Activated gamma-delta T cell treated with anti-CD3 and anti-CD28 coated beads, Interleukin-2, amount 50 U/mL, for 16 hours (primary cell): ENCODE measurements around the gene KCNIP4.
"Not testable (repeated sequence)": the region's sequence is repeated elsewhere in the genome, so short reads cannot be mapped to it uniquely, and the experiment has no call there.

Source experiments
- DNase-seq: peaks from one replicate; pipeline ENCODE4 v3.0.0-alpha.2; 2020; ENCODE audit warnings: low read depth

KCNIP4 gene

GRCh38 chr4:20746000-20746399, 1202.6 kb downstream of the KCNIP4 start:
- not testable (repeated sequence) for DNase-seq

DNA sequence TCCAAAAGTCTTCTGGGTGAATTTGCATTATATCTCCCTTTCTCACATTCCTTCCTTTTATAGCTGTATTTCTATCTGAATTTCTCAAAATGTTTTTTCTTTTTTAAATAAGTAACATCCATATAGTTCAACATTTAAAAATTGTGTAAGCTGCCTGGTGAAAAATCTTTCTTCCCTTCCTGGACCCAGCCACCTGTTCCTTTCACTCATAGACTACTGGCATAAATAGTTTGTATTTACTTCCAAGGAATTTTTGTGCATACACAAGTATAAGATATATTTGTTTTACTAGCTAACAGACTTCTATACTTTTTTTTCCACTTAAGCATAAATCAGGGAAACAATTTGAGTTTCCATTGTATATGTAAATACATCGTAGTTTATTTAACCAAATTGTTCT, 1212.6 kb downstream of the KCNIP4 start:
- DNase-seq = no peak

DNA sequence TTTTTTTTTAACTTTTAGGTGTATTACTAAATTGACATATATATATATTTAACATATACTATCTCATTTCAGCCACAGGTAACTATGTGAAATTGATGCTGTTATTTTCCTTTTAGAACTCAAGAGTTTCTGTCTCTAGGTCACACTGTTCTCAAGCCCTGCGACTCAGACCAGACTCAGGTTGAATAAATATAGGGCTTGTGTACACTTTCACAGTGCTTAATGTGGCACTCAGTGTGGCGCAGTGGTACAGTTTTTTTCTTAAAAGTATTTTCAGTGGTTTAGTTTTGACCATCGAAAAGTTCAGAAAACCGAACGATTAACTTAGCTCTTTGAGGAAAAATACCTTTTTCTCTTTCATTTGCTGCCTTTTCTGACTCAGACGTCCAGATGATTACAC, 1223.7 kb downstream of the KCNIP4 start:
- DNase-seq = no peak

DNA sequence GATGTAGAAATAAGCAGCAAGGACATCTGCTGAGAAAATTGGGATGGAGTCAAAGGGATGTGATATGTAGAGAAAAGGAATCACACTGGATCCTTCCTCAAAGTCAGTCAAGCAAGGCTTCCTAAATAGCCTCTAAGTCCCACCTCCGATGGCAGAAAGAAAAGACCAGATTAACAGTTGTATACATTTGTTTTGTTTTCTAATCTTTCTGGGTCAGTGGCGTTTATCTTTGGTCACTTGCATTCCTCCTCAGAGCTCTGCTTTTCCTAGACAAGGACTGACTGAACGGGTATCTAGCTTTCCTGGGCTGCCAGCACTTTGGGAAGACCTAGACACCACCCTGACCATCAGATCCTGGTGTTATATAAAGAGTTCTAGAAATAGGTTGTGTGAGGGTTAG, 1225.1 kb downstream of the KCNIP4 start:
- DNase-seq = no peak

- DNase-seq = no peak
Measured at GRCh38 chr4:20723019-20723418, 1225.6 kb downstream of the KCNIP4 start.

DNA sequence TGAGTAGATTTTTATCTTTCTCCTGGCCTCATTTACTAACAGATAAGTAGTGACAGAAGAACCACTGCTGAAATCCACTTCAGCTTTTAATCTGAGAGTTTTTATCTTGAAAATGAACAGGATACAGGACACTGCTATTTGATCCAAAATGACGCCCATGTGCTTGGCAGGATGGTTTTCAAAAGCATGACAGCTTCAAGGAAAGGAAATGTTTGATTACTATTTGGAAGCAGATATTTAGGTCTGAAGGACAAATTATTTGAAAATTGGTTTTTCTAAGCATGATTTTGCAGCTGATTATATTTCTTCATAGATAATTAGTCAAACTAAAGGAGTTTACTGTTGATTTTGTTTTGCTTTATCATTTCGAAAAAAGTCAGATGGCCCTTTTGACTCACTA, 1237.2 kb downstream of the KCNIP4 start:
- DNase-seq = no peak

DNA sequence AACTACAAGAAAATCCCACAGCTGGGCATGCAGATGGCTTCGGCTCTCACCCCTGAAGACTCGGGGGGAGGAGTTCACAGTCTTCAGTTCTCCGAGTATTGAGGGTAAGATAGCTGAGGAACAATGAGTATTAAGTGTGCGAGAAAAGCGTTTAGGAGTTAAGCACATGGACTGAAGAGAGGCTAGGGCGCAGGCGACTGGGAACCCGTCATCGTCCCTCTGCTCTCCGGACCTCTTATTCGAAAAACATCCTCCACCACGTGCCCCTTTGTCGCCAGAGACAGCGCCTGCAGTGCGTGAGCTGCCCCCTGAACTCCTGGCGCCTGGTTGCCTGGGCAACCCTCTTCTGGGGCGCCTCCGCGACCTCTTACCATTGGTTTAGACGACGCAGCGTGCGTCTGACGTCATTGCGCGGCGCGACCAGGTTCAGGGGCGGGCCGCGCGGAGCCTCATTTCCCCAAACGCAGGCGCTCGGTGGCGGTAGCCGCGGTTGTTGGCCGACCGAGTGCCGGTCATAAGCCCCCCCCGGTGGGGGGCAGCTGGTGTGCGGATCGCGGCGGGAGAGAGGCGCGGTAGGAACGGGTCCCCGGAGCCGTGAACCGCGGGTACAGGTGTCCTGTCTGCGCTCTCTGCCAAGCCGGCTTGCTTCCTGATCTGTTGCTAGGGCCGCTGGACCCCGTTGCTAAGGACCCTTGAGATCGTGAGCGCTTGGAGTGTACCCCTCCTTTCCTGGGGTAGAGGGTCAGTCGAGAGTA, 1248.4 kb downstream of the KCNIP4 start, which contains the start of gene PACRGL:
Gene PACRGL, plus strand, starts transcription at position 452 of the 755 bp plus-strand sequence. CDS start 4,024 bp downstream, outside the sequence.
- DNase-seq = peak; percentile 91

DNA sequence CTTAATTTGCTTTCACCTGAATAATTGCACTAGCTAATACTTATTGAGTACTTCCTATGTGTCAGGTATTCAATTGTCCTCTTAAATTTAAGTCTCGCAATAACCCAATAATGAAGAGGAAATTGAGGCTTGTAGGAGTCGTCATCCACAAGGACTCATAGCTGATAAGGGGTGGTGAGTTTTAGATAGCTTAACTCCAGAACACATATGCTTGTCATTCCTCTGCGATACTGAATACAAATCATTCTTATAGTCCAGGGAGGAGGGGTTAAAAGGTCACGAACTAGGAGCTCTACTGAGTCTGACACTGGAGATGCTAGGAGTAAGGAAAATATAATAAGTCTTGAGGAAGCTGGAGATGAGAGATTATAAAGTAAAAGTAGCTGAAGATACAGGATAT, 1249.8 kb downstream of the KCNIP4 start:
- DNase-seq = no peak

- no peak for DNase-seq
Measured at GRCh38 chr4:20698382-20698781, 1250.2 kb downstream of the KCNIP4 start.

DNA sequence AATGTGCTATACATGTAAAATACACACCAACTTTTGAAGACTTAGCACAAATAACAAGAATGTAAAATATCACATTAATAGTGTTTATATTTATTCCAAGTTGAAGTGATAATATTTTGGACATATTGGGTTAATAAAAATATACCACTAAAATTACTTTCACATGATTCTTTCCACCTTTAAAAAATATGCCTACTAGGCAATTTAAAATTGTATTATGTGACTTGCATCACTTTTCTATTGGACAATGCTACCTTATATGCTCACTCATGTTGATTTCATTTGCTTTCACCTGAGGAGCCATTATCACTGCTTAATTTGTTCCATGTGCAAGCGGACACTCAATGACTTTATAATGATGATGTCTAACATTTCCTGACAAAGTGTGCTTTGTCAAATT, 1251.8 kb downstream of the KCNIP4 start:
- no peak for DNase-seq

GRCh38 chr4:20687864-20688263, 1260.7 kb downstream of the KCNIP4 start:
- DNase-seq = no peak

- DNase-seq = no peak
Measured at GRCh38 chr4:20684852-20685763, 1263.5 kb downstream of the KCNIP4 start.

DNA sequence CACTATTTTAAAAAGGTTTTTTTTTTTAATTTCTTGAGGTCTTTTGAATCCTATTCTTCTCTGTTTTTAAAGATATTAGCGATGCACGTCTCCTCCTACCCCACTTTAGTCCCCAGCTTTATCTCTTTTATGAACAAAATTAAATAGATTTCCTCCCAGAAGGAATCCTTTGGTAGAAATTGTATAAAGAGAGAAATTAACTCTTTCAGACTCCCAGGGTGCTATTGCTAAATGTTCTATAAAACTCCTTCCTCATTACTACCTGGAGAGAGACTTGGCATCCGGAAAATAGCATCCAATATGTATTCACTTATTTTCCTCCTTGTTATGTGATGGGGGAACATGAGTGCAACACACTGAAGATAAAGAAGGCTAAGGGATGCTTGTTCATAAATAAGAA, 1264.8 kb downstream of the KCNIP4 start:
- no peak for DNase-seq

GRCh38 chr4:20682853-20683252, 1265.7 kb downstream of the KCNIP4 start:
- no peak for DNase-seq

DNA sequence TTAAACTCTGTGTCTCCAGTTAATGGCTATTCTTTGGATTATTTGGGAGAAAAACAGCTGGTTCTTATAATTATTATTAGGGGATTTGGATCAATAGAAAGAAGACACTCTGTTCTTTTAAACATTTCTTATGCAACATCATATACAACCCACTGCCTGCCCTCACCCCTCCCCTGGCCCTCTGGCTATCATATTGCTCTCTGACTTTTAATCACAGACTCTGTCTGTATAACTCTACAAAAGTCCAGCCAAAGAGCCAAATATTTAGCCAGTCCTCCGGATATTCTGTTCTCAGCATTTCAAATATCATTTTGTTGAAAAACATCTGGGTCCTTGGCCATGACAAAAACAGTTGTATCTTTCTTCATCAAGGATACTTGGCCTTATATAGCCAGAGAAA, 1267.3 kb downstream of the KCNIP4 start:
- no peak for DNase-seq

- no peak for DNase-seq
Measured at GRCh38 chr4:20680736-20681135, 1267.8 kb downstream of the KCNIP4 start.

DNA sequence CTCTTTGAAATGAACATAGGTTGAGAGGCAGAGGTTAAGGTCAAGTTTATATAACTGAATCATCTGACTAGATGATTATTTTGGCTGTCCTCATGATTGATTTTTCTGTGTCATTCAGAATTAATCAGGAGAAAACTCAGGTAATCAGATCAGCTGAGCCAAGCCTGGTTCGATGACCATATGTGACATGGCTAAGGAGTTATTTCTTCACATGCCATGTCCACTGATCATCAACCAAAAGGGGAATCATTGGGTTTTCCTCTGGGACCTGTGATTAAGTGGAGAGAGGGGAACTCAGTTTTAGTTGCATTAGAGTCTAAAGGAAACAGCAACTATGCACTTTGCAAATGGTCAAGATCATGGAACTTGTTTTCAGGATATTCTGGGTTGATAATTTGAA, 1268.6 kb downstream of the KCNIP4 start:
- no peak for DNase-seq
